ENCODE data around the gene C17orf75.

GRCh38 chr17:32382526-32383223, 40.7 kb upstream of the C17orf75 start:
- TF ChIP-seq CTCF (IDR thresholded peaks at IDR 0.05; ENCODE audit: insufficient read depth, low read depth, low read length) (no peak), EZH2 (IDR thresholded peaks at IDR 0.05; ENCODE audit: insufficient read depth, low read length) (no peak)

Measured in astrocyte (in vitro differentiated cells and primary cell).